HG03558 (cell line): ENCODE measurements around the gene SYNE1.

Source experiments
- ATAC-seq: cut with Tn5 transposase; IDR thresholded peaks from one replicate; pipeline ENCODE4 v1.9.1; 2021; ENCODE audit warnings: moderate number of reproducible peaks; ENCODE audit not compliant: unreplicated experiment; ENCODE audit errors: extremely low read depth

The SYNE1 gene

DNA sequence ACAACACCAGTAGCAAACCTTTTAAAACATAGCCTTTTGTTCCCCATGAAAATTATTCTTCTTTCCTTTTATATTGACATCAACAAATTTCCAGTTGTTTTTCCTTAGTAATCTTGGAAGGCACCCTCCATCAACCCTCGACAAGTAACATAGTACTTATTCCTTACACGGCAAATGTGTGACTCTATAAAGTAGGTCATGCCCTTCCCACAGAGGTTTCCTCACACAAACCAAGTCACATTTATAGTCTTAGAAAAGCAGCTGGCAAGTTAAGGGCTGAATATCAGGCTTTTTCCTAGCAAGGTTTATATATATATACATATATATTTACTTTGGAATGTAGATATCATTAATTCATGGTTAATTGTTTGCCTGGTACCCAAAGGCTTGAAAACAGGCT, 371.5 kb downstream of the SYNE1 start:
- ATAC-seq: no peak

- no peak for ATAC-seq
These were observed 373.6 kb downstream of the SYNE1 start for GRCh38 chr6:152263582-152263981.

GRCh38 chr6:152261179-152261578, 376.0 kb downstream of the SYNE1 start:
- no peak for ATAC-seq

DNA sequence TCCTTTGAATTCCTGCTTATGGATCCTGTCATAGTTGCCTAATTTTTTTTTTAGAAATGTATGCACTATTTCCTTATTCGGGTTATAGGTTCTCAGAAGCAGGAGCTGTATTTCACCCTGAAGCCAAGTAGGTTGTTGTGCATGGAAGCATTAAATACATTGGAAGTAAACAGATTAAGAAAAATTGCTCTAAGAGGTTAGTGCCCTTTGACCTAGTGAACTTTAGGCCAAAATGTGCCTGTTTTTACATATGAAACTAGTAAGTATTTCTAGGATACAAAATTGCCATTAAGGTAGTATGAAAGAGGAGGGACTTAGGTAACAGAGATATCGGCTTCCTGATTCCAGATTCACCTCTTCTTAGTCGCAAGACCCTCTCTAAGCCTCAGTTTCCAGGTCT, 377.9 kb downstream of the SYNE1 start:
- no peak for ATAC-seq

GRCh38 chr6:152257581-152257980, 379.6 kb downstream of the SYNE1 start:
- no peak for ATAC-seq

- no peak for ATAC-seq
These were observed 387.0 kb downstream of the SYNE1 start for GRCh38 chr6:152250127-152250526.

- no peak for ATAC-seq
These were observed 388.2 kb downstream of the SYNE1 start for GRCh38 chr6:152248980-152249379.

DNA sequence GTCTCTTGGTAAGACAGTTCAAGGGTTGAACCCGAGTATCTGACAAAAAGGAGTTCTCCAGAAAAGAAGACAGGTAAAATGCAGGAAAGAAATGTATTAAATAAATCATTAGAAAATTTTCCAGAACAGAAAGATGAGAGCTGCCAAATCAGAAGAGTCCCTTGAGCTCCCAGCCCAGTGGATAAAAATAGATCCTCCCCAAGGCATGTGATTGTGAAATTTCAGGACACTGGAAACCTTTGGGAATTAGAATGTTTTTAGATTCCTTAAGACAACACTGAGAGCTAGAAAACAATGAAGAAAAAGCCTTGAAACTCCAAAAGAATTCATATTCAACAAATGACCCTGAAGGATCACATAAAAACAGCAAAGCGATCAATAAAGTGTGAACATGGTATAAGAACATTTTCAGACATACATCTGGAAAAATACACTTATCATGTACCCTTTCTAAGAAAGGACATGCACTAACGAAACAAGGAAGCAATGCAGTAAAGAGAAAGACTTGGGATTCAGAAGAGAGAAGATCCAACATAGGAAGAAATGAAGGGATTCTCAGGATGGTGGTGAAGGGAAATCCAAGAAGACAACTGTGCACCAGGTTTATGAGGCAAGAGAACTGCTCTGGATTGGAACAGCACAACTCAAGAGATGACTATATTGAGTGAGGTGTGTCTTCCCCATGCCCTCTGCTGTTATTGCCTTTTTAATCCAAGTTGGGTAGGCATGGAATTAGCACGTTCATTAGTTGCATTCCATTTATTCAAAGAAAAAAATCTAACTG, 390.4 kb downstream of the SYNE1 start:
- ATAC-seq: no peak

DNA sequence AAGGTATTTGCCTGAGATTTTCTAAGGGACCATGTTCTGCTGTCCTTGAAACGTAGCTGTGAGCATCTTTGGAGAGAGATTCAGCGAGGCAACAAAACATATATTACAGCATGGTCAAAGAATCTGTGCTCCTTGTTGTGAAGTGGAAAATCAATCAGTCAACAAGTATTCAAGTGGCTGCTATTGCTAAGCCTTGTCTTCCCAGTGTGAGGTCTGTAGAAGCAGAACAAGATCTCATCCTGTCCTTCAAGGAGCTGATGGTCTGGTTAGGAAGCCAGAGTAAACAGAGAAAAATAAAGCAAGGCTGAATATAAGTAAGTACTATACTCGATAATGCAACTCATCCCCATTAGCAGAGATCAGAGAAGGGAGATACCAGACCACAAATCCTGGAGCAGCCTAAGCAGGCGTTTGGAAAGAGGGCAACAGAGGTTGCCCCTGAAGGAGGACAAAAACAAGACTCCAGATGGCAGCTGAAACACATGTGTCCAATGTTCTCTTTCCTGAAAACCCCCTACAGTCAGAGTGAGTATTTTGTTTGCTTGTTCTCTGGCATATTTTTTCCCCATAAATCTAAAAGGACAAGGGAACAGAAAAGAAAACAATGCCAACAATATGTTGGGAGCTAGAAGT, 392.0 kb downstream of the SYNE1 start:
- no peak for ATAC-seq

DNA sequence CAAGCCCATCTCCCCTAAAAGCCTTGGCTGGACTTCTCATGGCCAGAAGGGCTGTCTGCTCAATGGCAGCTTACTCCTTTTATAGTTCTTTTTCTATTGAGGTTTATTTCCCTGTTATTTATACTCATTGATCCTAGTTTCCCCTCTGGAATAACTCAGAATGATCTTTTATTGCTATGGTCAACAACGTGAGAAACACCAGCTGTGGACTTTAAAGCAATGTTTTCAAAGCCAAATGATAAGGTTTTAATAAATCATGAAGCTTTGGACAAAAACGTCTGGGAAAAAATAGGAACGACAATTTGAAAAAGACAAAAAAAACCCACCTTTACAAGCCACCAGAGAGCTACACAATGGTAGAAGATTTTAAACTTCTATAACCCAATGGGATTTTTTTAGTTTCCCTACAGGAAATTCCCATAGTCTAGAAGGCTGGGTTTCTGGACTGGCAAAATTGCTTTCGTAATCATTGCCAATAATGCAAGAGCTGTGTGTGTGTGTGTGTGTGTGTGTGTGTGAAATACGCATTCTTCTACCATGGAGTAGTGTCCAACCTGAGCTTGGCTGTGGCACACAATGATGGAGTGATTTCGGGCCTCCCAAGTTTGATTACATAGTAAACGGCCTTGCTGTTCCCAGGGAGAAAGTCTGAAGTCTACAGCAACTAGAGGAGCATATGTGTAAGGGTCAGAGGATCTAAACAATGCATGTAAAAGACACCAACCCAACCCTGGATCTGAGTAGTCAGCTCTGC, 396.0 kb downstream of the SYNE1 start:
- ATAC-seq: no peak

GRCh38 chr6:152240436-152240835, 396.7 kb downstream of the SYNE1 start:
- ATAC-seq: no peak

- no peak for ATAC-seq
These were observed 400.6 kb downstream of the SYNE1 start for GRCh38 chr6:152236370-152237097.

DNA sequence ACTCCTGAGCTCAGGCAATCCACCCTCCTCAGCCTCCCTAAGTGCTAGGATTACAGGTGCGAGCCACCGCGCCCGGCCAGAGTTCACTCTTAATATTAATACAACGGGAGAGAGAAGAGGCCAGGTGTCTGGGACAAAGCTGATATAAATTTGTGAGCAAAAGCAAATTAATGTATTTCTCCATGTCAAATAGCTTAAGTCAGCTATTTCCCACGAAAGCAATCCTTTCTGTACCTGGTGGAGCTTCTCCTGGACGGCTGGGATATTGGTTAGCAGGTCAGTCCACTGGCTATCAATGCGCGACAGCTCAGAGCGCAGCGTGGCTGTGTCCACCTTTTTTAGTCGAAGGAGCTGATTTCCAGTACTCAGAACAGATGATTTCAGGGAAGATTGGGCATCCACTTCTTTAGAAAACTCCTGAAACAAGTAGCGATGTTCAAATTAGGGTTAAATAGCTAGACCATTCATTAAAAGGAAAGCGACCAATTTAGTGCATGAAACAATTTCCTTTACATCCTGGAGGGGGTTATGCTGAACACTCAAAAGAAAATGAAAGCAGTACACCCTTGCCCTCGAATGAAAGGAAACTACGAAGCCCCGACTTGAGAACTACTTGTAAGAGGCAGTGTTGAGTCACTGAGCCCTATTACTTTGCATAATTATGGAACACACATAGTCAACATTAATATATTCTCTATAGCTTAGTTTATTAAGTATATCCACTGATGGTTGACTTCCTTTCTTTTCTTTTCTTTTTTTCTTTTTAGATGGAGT, 403.4 kb downstream of the SYNE1 start:
- no peak for ATAC-seq

DNA sequence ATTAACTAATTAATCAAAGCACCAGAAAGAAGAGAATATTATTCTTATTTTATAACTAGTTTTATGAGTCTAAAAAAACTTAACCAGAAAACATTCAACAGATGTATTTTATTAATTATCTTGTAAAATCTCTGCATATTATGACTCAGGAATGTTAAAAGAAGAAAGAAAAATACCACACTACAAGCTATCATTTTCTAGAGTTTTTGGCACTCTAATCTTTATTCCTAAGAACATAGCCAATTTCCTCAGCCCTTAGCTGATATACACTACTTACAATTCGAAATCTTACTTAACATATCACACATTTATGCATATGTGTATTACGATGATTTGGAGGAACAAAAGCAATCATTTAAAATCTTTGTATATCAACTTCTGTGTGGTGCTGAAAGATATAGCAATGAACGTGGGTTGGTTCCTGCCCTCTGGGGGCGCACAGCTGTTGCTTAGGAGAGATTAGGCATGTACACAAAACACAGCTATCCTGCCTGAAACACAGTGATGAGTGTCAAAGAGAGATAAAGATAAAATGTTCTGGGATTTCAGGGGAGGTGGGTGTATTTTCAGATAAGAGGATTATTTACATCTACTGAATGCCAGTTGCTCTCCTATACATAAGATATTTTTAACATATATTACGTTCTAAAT, 404.5 kb downstream of the SYNE1 start:
- no peak for ATAC-seq

DNA sequence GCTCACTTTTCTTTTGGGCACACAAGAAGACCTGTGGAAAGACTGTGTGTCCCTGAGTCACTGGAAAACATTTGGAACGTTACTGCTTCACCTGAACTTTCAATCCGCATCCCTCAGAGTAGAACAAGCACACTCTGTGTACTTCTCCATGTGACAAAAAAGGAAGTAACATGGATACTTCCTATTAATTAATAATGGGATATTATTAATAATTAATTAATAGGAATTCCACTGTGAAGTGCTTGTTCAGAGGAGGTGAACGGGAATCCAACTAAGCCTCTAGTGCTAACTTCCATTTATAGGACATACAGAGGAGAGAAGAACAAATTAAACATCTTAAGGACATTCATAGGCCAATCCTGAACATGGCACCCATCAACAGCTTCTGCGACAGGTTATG, 407.8 kb downstream of the SYNE1 start:
- no peak for ATAC-seq

DNA sequence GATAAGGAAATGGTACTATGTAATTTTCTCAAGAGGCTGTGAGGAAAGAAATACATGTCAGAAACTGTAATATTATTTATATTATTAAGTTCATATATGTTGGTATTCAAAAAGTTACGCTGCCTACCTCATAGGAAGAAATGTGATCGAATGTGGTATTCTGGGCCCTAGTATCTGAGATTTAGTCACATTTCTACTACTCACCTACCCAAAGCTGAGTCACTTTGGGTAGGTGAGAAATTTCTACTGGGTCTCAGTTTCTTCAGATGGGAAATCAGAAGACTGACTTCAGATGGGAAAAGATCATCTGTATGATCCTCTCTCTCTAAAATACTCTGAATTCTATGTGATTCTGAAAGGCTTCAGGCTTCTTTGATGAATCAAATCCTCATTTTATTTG, 411.0 kb downstream of the SYNE1 start:
- ATAC-seq: no peak

DNA sequence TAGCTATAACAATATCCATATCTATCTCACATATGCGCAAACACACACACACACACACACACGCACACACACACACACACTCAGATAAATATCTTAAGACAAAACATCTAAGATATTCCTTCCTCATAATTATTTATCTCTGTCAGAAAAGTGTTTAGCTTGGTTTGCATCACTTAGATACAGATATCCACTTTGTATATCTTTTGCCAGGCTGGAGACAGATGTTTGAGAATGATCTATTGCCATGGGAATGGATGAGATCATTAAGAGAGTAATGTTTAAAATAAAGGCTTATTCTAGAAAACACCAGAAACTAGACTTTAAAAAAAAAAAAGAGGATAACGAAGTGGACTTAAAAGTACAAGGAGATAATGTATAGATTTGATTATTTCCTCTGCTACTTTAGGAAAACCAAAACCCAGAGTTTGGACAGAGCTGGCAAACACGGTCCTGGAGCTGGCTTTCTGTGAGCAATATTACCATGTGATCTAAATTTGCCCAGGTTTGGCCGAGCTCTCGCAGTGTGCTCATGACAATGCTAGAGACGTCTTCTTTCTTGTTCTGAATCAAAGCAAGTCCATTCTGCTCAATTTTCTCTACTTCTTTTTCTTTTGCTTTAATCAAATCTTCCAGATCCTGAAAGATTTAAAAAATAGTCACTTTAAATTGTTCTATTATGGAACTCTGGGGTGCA, 411.8 kb downstream of the SYNE1 start:
- ATAC-seq: no peak

DNA sequence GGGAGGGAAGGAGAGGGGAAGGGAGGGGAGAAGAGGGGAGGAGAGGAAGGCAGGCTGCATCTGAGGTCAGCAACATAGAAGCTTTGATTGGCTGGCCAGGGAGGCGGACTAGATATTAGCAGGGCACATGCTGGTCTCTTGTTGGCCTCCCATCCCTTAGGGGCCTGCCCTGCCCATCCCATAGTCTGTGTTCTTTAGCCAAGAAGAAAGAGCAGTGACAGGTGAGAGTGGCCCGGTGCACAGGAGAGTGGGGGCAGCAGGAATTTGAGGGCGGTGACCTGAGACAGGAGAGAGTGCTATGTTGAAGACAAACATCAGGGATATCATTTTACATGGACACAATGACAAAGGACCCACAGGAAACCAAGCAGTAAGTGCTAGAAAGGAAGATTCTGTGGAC, 413.5 kb downstream of the SYNE1 start:
- no peak for ATAC-seq
